Measurements from ENCODE around the gene C12orf50. TPM values are rescaled to one million over a fixed set of nuclear protein-coding genes. Genes with fewer than 3 reads are reported as not detected.

C12orf50 gene
- total RNA-seq, 6 donors from 2014 or later: 0.07 to 0.11 TPM; not detected in 4

DNA sequence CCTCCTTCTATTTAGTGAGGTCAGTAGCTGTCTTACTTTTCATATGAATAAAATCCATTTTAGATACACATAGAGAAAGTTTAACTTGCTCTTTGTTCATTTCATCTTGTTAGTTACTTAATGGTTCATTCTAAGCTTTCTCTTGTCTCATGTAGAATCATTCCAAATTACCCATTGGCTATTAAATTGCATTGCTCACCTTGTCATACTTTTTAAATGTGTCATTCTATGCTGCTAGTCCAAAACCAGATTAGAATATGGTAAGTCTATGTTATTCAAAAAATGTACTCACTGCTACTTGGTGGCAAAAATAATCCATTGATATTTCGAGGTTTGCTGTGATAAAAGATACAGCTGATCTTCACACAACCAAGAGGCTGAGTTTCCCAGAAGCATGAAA, 3.0 kb downstream of the C12orf50 start:
- Histone ChIP-seq H3K4me1 (no peaks in the 10 kb centered on the region), H3K36me3 (no peaks in the 10 kb centered on the region), H3K9me3 (no peaks in the 10 kb centered on the region), H3K27me3 (no peaks in the 10 kb centered on the region), H3K4me3 (no peak overlapping the region), H3K27ac (no peak overlapping the region)
- DNase-seq: no peak
- WGBS, 2 donors: 78 to 86% methylated on average over 1 of the region's 1 CpG
- TF ChIP-seq, protein P1, sequence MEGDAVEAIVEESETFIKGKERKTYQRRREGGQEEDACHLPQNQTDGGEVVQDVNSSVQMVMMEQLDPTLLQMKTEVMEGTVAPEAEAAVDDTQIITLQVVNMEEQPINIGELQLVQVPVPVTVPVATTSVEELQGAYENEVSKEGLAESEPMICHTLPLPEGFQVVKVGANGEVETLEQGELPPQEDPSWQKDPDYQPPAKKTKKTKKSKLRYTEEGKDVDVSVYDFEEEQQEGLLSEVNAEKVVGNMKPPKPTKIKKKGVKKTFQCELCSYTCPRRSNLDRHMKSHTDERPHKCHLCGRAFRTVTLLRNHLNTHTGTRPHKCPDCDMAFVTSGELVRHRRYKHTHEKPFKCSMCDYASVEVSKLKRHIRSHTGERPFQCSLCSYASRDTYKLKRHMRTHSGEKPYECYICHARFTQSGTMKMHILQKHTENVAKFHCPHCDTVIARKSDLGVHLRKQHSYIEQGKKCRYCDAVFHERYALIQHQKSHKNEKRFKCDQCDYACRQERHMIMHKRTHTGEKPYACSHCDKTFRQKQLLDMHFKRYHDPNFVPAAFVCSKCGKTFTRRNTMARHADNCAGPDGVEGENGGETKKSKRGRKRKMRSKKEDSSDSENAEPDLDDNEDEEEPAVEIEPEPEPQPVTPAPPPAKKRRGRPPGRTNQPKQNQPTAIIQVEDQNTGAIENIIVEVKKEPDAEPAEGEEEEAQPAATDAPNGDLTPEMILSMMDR (IDR thresholded peaks at IDR 0.05): no peak
- no peak for TF ChIP-seq POLR2AphosphoS5 (IDR thresholded peaks at IDR 0.05)
- TF ChIP-seq EP300 (IDR thresholded peaks at IDR 0.05): no peak
- no peak for TF ChIP-seq POLR2A (IDR thresholded peaks at IDR 0.05)
- no peak for ATAC-seq (ENCODE audit: low FRiP score in 2 of 2)

DNA sequence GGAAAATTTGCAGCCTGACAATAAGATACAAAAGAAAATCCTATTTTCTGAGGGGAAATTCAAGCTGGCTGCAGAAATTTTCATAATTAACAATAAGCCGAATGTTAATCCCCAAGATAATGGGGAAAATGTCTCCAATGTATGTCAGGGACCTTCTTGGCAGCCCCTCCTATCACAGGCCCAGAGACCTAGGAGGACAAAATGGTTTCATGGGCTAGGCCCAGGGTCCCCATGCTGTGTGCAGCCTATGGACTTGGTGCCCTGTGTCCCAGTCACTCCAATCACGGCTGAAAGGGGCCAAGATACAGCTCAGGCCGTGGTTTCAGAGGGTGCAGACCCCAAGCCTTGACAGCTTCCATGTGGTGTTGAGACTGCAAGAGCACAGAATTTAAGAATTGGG, 11.2 kb downstream of the C12orf50 start:
- WGBS, 2 donors: 70 to 73% methylated on average over 3 of the region's 3 CpGs
- no peak for DNase-seq
- Histone ChIP-seq H3K36me3 (no peaks in the 10 kb centered on the region), H3K4me3 (no peak overlapping the region), H3K4me1 (no peaks in the 10 kb centered on the region), H3K27ac (no peak overlapping the region), H3K27me3 (no peaks in the 10 kb centered on the region), H3K9me3 (peaks cover 0 to 15% (median 6%) of the 10 kb centered on the region in 4 donors)
- TF ChIP-seq EP300 (IDR thresholded peaks at IDR 0.05) (no peak), POLR2AphosphoS5 (IDR thresholded peaks at IDR 0.05) (no peak)
- TF ChIP-seq, protein P1 (IDR thresholded peaks at IDR 0.05): no peak
- no peak for ATAC-seq (ENCODE audit: low FRiP score in 2 of 2)

DNA sequence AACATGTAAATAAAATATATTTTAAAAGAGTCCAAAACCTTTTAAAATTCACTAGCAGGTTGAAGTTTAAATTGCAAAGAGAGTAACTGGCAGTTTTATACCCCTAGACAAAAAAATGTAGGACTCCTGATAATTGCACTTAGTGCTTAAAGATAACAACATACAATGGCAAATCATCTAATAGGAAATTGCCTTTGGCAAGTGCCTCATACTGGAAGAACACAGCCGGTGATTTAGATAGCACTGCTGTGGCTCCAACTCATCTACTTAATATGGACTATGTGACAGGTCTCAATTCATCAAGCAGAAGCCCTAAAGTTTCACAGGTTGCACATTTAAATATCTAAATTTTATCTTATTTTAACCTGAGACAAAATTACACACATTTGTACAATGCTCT, 13.4 kb downstream of the C12orf50 start:
- H3K4me3 ChIP-seq: no peak overlapping the region
- H3K4me1 ChIP-seq: no peaks in the 10 kb centered on the region
- no peak overlapping the region for H3K27ac ChIP-seq
- WGBS, 2 donors: 32 to 42% methylated on average over 1 of the region's 1 CpG
- TF ChIP-seq EP300 (IDR thresholded peaks at IDR 0.05) (no peak), POLR2A (IDR thresholded peaks at IDR 0.05) (no peak), POLR2AphosphoS5 (IDR thresholded peaks at IDR 0.05) (no peak)
- TF ChIP-seq, protein P1 (IDR thresholded peaks at IDR 0.05): no peak
- DNase-seq (no peak), ATAC-seq (ENCODE audit: low FRiP score in 2 of 2) (no peak)
- no peaks in the 10 kb centered on the region for H3K27me3 ChIP-seq
- H3K36me3 ChIP-seq: no peaks in the 10 kb centered on the region
- H3K9me3 ChIP-seq: peaks cover 0 to 15% (median 6%) of the 10 kb centered on the region in 4 donors

DNA sequence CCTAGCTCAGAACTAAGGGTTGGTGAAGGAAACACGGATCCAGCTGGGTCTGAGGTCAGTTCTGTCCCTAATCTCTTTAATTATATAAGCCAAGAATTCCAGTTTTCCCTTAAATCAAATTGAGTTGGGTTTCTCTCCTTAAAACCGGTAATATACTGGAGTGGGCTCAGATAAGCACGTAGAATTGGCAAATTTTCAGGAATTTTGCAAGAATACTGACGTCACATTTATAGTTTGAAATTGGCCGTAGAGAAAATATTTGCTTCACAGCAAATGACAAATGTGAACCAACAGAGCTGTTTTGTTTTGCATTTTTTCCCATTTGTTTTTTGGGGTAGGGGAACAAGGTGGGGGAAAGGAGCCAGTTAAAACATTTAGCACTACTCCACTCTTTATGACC, 17.4 kb downstream of the C12orf50 start:
- TF ChIP-seq POLR2AphosphoS5 (IDR thresholded peaks at IDR 0.05) (no peak), POLR2A (IDR thresholded peaks at IDR 0.05) (no peak), EP300 (IDR thresholded peaks at IDR 0.05) (no peak)
- TF ChIP-seq, protein P1 (IDR thresholded peaks at IDR 0.05): no peak
- Histone ChIP-seq H3K36me3 (no peaks in the 10 kb centered on the region), H3K27ac (no peak overlapping the region), H3K4me3 (no peak overlapping the region), H3K9me3 (no peaks in the 10 kb centered on the region), H3K27me3 (no peaks in the 10 kb centered on the region), H3K4me1 (no peaks in the 10 kb centered on the region)
- WGBS, 2 donors: 54 to 60% methylated on average over 5 of the region's 5 CpGs
- no peak for ATAC-seq (ENCODE audit: low FRiP score in 2 of 2)
- no peak for DNase-seq

DNA sequence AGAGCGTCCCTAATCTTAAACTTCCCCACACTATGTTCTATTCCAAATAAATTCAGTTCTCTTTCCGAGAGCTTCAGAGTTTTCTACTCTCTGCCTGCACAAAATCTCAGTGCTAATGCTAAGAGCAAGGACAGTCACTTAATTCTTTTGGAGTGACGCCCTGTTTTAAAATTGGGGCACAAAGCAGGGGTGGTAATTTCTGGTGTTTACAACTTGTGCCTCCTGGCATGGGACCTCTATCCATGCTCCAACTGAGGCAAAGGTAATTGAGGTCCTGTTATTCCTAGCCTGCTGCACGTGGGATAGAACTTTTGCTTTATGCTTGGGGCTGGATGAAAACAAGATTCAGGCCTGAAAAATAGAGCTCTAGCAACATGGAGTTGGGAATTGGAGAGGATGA, 22.9 kb downstream of the C12orf50 start:
- 90% methylated on average over 4 of the region's 4 CpGs for WGBS, 2 donors

More for the DNA sequence above, 22.9 kb downstream of the C12orf50 start:
- TF ChIP-seq EP300 (IDR thresholded peaks at IDR 0.05) (no peak), POLR2A (IDR thresholded peaks at IDR 0.05) (no peak), POLR2AphosphoS5 (IDR thresholded peaks at IDR 0.05) (no peak)
- TF ChIP-seq, protein P1 (IDR thresholded peaks at IDR 0.05): no peak
- Histone ChIP-seq H3K36me3 (no peaks in the 10 kb centered on the region), H3K4me3 (no peak overlapping the region), H3K27ac (no peak overlapping the region), H3K4me1 (no peaks in the 10 kb centered on the region), H3K9me3 (peaks cover 0 to 7% (median 1%) of the 10 kb centered on the region in 4 donors), H3K27me3 (no peaks in the 10 kb centered on the region)
- ATAC-seq (ENCODE audit: low FRiP score in 2 of 2): no peak
- DNase-seq: no peak

All from upper lobe of left lung (tissue), 6 donors.